A673 (cell line): Measurements from ENCODE around the gene THSD1. TPM values are rescaled to one million over a fixed set of nuclear protein-coding genes. Genes with fewer than 3 reads are reported as not detected.

Experiments
- BruUV-seq: library from RNA; stranded (reverse); fragments of 400-500 nt; replicated peaks from 2 replicates; lab custom pipeline; 2021; lab: Mats Ljungman, UMichigan
- CTCF ChIA-PET: fragments of 300-600 bp; sonication (Branson Sonifier 250); formaldehyde crosslinking; loops from one replicate; lab custom pipeline; 2022; ENCODE audit warnings: antibody characterized with exemption; lab: Charles Lee
- POLR2A ChIA-PET: fragments of 300-600 bp; sonication (Branson Sonifier 250); formaldehyde crosslinking; loops from one replicate; lab custom pipeline; 2022; ENCODE audit warnings: antibody characterized with exemption; ENCODE audit not compliant: low non-redundant PET; lab: Charles Lee
- DNase-seq: peaks from one replicate; pipeline ENCODE4 v3.0.0-alpha.2; 2015; ENCODE audit warnings: low spot score
- H3K27ac ChIP-seq: fragments of 200-600 bp; sonication (generic); 2 replicates; pipeline ENCODE4 v1.5.1; 2016; ENCODE audit warnings: mixed run types, low read depth, mild to moderate bottlenecking, mixed read lengths, antibody characterized with exemption, low read length; ENCODE audit not compliant: poor library complexity, severe bottlenecking
- H3K27me3 ChIP-seq: fragments of 200-600 bp; sonication (generic); replicated peaks from 2 replicates; pipeline ENCODE4 v1.6.1; 2017; ENCODE audit warnings: mixed run types, low read depth, mild to moderate bottlenecking, mixed read lengths, antibody characterized with exemption, low read length; ENCODE audit not compliant: insufficient read depth, poor library complexity
- H3K36me3 ChIP-seq: fragments of 200-600 bp; sonication (generic); 2 replicates; pipeline ENCODE4 v1.6.1; 2016; ENCODE audit warnings: mixed run types, mild to moderate bottlenecking, mixed read lengths, antibody characterized with exemption, low read length; ENCODE audit not compliant: insufficient read depth, poor library complexity, severe bottlenecking
- H3K4me1 ChIP-seq: fragments of 200-600 bp; sonication (generic); 2 replicates; pipeline ENCODE4 v1.6.1; 2017; ENCODE audit warnings: mixed run types, mild to moderate bottlenecking, mixed read lengths, antibody characterized with exemption, low read length; ENCODE audit not compliant: insufficient read depth, poor library complexity, severe bottlenecking
- H3K4me3 ChIP-seq: fragments of 200-600 bp; sonication (generic); 2 replicates; pipeline ENCODE4 v1.5.1; 2016; ENCODE audit warnings: low read depth, mixed run types, mild to moderate bottlenecking, mixed read lengths, low read length; ENCODE audit not compliant: poor library complexity, severe bottlenecking
- H3K9me3 ChIP-seq: fragments of 200-600 bp; sonication (generic); 2 replicates; pipeline ENCODE4 v1.6.1; 2016; ENCODE audit warnings: mixed run types, low read depth, mild to moderate bottlenecking, mixed read lengths, antibody characterized with exemption, low read length; ENCODE audit not compliant: poor library complexity, severe bottlenecking
- CTCF ChIP-seq: fragments of 300-800, 200-600 bp; sonication (generic); conservative IDR thresholded peaks from 2 replicates; pipeline ENCODE4 v1.5.1; 2017; ENCODE audit warnings: low read depth, mild to moderate bottlenecking, antibody characterized with exemption, low read length, moderate library complexity, mixed read lengths
- EZH2 ChIP-seq: fragments of 200-600 bp; sonication (generic); IDR thresholded peaks from 2 replicates; pipeline ENCODE4 v1.6.1; 2017; ENCODE audit warnings: borderline replicate concordance, low read depth, mild to moderate bottlenecking, mixed read lengths, antibody characterized with exemption, low read length; ENCODE audit not compliant: poor library complexity, severe bottlenecking
- intact Hi-C: fragments of 100-400 bp; cut with micrococcal nuclease; formaldehyde crosslinking; loops from one replicate; pipeline ENCODE4 v1.10.0; 2022; ENCODE audit not compliant: unreplicated experiment
- total RNA-seq: library from RNA; stranded (reverse); gene quantifications from 2 replicates; pipeline ENCODE4 v1.2.3, GENCODE V29; 2021

The THSD1 gene
- total RNA-seq, 1 experiment from 2014 or later, result 0.13 TPM

DNA sequence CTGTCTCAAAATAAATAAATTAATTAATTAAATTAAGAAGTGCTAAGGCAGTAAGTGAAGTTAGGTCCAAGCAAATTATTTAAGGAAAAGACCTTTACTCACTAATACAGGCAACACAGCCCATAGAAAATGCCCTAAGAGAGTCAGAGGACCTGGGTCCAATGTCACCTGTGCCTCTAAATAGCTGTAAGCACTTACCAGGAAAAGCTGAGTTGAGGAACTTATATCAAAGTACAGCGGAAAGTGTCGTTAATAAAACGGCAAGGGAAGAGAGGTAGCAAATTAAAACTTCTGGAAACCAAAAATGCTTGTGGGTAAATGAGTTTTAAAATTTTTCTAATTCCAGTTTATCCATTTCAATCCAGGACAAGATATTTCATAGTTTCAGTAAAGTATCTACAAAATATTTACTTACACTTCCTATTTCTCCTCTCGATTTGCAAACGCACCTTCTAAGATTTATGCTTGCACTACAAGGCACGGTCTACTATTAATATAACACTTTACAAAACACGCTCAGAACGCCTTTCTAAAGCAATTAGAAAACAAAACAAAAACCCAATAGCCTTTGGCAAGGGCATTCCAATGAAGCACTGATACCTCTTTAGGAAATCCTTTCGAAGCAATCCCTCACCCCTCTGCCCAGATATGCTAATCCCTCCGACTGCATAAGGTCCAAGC is 43.5 kb upstream of the THSD1 start:
- ChIA-PET CTCF (interaction anchor here (0.6 kb wide), 1 partner anchor 360 kb away, joined by 3 read pairs; no protein-coding TSS in a partner anchor), POLR2A (no interaction called here)
- TSS peak; percentile 55 for BruUV-seq
- H3K4me3 ChIP-seq, result peak overlapping the region; percentile 97
- peak overlapping the region; percentile 99 for H3K27ac ChIP-seq
- H3K27me3 ChIP-seq, result no peaks in the 10 kb centered on the region
- no peak for TF ChIP-seq CTCF
- no peak for TF ChIP-seq EZH2
- DNase-seq, result no peak
- intact Hi-C loops, result loop anchor here (1.0 to 10.0 kb wide), 2 partner anchors 106 to 435 kb away; partner anchors contain the start of genes ALG11 and ATP7B
- peaks cover 4% of the 10 kb centered on the region for H3K36me3 ChIP-seq
- H3K9me3 ChIP-seq, result no peaks in the 10 kb centered on the region
- peaks cover 19% of the 10 kb centered on the region for H3K4me1 ChIP-seq

- DNase-seq, result peak; percentile 41
- Histone ChIP-seq H3K27me3 (no peaks in the 10 kb centered on the region), H3K9me3 (no peaks in the 10 kb centered on the region), H3K27ac (no peak overlapping the region), H3K4me1 (peaks cover 13% of the 10 kb centered on the region), H3K36me3 (peaks cover 4% of the 10 kb centered on the region), H3K4me3 (peak overlapping the region; percentile 97)
- ChIA-PET CTCF (interaction anchor here (0.6 kb wide), 1 partner anchor 175 kb away, joined by 4 read pairs; no protein-coding TSS in a partner anchor), POLR2A (no interaction called here)
- intact Hi-C loops, result no loop called here
- BruUV-seq, result no TSS peak
- TF ChIP-seq CTCF, result no peak
Measured at GRCh38 chr13:52447815-52448552, 42.0 kb upstream of the THSD1 start.

- BruUV-seq, result no TSS peak
- CTCF ChIA-PET, result interaction anchor here (0.6 kb wide), 1 partner anchor 176 kb away, joined by 4 read pairs; no protein-coding TSS in a partner anchor
- intact Hi-C loops, result no loop called here
Measured at GRCh38 chr13:52447354-52447753, 41.4 kb upstream of the THSD1 start.

More at GRCh38 chr13:52447354-52447753, 41.4 kb upstream of the THSD1 start:
- Histone ChIP-seq H3K27me3 (no peaks in the 10 kb centered on the region), H3K9me3 (no peaks in the 10 kb centered on the region), H3K27ac (no peak overlapping the region), H3K4me1 (peaks cover 13% of the 10 kb centered on the region), H3K36me3 (peaks cover 4% of the 10 kb centered on the region), H3K4me3 (no peak overlapping the region)
- TF ChIP-seq EZH2 (no peak), CTCF (no peak)
- DNase-seq, result no peak
- POLR2A ChIA-PET, result no interaction called here
